Adipose tissue (tissue), 3 donors: Measurements from ENCODE around the gene GTPBP8. TPM values are rescaled to one million over a fixed set of nuclear protein-coding genes. Genes with fewer than 3 reads are reported as not detected.
A peak's percentile ranks its signal among the peaks of the same experiment; 100 is the strongest.

ENCODE experiments used
- H3K27ac ChIP-seq: one replicate; pipeline ENCODE4 v1.5.1; 2013; ENCODE audit warnings: low read depth, low read length
- WGBS, 3 donors: extraction: QIAGEN DNeasy Blood & Tissue Kit; methylation state at CpG; one replicate each; pipeline ENCODE4 v1.1.7; 2013; 5-methylcytosine and 5-hydroxymethylcytosine counted together
- polyA plus RNA-seq, 3 donors: library from polyadenylated mRNA; stranded (reverse); fragments of 200-250 nt; gene quantifications; one replicate each; pipeline ENCODE4 v1.2.3, GENCODE V29; 2013
- donor health status: healthy with polysubstance abuse.
- donor health status: Bipolar disorder and iron deficiency.
- donor health status: healthy.

GTPBP8 gene
- polyA plus RNA-seq, result 10 to 100 TPM in 2 of 3 donors, 1 to 10 TPM in 1; 8.9 to 13.1 (median 12.3) TPM

GRCh38 chr3:112990672-112991602, at the start of gene GTPBP8:
TSS of gene GTPBP8 (plus strand) at chr3:112990984. CDS start at chr3:112991000, 16 bp downstream.
- H3K27ac ChIP-seq, result peak within 1 kb of the TSS; percentile 71
- WGBS, 3 donors, result 1% methylated on average over 70 of the region's 70 CpGs

DNA sequence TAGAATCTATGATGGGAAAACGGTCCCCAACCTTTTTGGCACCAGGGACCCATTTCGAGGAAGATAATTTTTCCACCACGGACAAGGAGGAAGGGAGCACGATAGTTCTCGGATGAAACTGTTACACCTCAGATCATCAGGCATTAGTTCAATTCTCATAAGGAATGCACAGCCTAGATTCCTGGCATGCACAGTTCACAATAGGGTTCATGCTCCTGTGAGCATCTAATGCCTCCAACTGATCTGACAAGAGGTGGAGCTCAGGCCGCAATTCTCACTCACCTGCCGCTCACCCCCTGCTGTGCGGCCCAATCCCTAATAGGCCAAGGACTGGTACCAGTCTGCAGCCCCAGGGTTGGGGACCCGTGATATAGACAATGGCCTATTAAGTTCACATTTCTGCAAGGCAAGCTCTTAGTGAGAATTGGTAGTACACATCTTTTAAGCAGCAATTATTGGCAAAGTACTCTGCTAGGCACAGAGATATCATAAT, 42.4 kb upstream of the GTPBP8 start:
- WGBS, 3 donors, result 70 to 87% (median 84%) methylated on average over 9 of the region's 9 CpGs
- H3K27ac ChIP-seq, result no peak overlapping the region

DNA sequence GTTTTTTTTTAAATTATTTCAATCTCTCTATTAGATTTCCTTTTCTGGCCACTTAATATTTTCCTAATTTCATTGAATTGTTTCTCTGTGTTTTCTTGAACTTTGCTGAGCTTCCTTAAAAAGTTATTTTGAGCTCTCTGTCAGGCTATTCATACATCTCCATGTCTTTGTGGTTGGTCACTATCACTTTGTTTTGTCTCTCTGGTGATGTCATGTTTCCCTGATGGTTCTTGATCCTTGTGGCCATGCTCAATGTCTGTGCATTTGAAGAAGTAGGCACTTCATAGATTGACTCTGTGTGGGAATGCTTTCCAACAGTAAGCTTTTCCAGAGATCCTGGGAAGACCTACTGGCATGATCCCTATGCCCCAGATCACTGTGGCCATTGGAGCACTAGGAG, 34.4 kb upstream of the GTPBP8 start:
- no peak overlapping the region for H3K27ac ChIP-seq

GRCh38 chr3:112958811-112959560, 31.8 kb upstream of the GTPBP8 start:
- WGBS, 3 donors, result 36 to 52% (median 45%) methylated on average over 6 of the region's 6 CpGs
- H3K27ac ChIP-seq, result no peak overlapping the region

DNA sequence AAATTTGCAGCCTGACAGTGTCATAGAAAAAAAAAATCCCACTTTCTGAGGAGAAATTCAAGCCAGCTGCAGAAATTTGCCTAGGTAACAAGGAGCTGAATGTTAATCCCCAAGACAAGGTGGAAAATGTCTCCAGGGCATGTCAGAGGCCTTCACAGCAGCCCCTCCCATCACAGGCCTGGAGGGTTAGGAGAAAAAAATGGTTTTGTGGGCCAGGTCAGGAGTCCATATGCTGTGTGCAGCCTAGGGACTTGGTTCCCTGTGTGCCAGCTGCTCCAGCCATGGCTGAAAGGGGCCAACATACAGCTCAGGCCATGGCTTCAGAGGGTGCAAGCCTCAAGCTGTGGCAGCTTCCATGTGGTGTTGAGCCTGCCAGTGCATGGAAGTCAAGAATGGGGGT, 27.1 kb upstream of the GTPBP8 start:
- H3K27ac ChIP-seq, result no peak overlapping the region

DNA sequence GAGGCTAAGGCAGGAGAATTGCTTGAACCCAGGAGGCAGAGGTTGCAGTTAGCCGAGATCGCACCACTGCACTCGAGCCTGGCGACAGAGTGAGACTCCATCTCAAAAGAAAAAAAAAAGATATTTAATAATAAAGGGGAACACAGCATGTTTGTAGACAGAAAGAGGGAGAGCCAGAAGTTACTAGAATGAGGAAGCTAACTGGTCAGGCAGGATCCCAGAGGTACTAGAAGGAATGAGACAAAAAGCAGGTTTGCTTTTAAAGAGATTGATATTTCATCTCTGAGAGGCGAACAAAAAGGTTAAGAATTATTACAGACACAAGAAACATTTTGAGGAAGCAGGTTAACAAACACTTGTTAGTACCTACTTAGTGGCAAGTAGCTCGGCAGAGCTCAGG, 25.1 kb upstream of the GTPBP8 start:
- H3K27ac ChIP-seq, result no peak overlapping the region
- 80 to 91% (median 83%) methylated on average over 6 of the region's 6 CpGs for WGBS, 3 donors

DNA sequence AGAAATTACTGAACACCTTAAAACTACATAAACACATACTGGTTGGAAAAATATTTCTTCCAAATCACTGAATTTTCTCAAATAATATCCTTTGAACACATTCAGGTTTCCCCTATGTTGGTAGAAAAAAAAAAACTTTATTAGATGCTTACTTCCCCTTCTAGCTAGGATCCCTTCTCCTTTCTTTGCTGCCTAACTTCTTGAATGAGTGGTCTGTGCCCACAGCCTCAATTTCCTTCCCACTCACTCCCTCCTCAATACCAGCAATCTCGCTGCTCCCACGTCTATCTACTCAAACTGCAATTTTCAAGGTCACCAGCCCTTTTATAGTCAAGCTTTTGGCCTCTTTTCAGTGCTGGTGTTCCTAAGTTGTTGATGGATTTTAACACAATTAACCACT, 24.2 kb upstream of the GTPBP8 start:
- H3K27ac ChIP-seq, result no peak overlapping the region
- 12 to 41% (median 37%) methylated on average over 2 of the region's 2 CpGs for whole genome bisulfite sequencing, 3 donors

GRCh38 chr3:112967425-112967824, 23.4 kb upstream of the GTPBP8 start:
- 95 to 100% (median 98%) methylated on average over 1 of the region's 1 CpG for WGBS, 3 donors
- no peak overlapping the region for H3K27ac ChIP-seq

- no peak overlapping the region for H3K27ac ChIP-seq
- WGBS, 3 donors, result 46 to 61% (median 49%) methylated on average over 1 of the region's 1 CpG
Observed at GRCh38 chr3:112967828-112968227, 23.0 kb upstream of the GTPBP8 start.

GRCh38 chr3:112972158-112972557, 18.6 kb upstream of the GTPBP8 start:
- no peak overlapping the region for H3K27ac ChIP-seq

DNA sequence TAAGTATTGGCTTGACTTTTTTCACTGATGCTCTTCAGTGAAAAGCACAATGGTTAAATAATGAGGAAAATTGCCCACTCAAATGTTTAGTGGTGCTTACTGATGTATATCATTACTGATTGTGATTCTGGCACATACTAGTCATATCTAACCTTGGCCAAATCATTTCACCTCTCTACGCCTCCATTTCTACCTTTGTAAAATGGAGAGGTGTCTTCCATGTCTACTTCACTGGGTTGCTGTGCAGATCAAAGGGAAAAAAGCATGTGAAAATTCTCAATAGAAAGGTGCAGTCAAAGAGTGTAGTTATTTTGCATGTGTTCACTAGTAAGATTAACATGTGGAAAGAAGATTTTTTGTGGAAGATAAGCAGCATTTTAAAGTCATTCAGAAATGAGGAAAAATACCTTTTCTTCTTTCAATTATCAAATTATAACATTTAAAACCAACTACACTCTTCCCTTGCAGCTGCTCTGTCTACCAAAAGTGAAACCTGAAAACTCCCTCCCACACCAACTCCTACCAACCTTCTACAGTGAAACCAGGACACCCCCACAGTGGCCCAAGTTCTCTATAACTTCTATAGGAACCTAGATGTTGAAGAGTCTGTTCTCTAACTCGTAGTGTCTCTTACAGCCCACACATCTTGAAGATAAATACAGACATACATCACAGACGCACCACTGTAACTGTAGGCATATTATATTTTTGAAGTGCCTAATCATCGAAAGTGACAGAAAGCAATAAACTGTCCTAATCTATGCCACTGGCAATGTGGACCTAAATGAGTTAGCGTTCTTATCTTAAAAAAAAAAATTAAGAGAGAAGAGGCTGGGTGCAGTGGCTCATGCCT, 17.2 kb upstream of the GTPBP8 start:
- 71 to 79% (median 77%) methylated on average over 5 of the region's 5 CpGs for WGBS, 3 donors
- no peak overlapping the region for H3K27ac ChIP-seq

DNA sequence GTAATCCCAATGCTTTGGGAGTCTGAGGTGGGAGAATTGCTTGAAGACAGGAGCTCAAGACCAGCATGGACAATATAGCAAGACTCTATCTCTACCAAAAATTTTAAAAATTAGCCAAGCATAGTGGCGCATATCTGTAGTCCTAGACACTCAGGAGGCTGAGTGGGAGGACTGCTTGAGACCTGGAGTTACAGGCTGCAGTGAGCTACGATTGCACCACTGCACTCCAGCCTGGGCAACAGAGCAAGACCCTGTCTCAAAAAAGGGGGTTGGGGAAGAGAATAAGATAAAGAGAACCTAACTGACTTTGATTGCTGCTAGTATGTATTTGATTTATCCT, 16.6 kb upstream of the GTPBP8 start:
- 76 to 79% (median 77%) methylated on average over 2 of the region's 2 CpGs for WGBS, 3 donors
- H3K27ac ChIP-seq, result no peak overlapping the region

GRCh38 chr3:112974894-112975293, 15.9 kb upstream of the GTPBP8 start, which contains the start of gene CD200R1:
TSS of gene CD200R1 (minus strand) at chr3:112975103. CDS start at chr3:112974857, 246 bp downstream.
- WGBS, 3 donors, result 38 to 45% (median 40%) methylated on average over 5 of the region's 5 CpGs
- H3K27ac ChIP-seq, result no peak within 1 kb of the TSS

DNA sequence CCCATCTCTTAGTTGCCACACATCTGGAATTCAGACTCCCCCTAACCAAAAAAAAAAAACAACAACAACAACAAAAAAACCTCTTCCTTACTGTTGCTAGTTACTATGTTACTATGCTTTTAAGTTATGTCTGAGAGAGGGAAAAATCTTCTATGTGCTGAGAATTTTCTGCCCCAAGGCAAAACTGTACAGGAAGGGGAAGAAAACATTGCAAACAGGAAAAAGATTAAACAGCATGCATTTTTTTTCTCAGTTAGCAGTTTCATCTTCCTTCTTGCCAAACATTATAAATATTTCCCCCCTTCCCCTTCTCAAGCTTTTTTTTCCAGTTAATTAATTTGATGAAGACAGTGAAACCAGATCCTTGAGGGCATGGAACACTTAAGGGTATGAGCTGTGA, 14.8 kb upstream of the GTPBP8 start:
- no peak overlapping the region for H3K27ac ChIP-seq

- no peak overlapping the region for H3K27ac ChIP-seq
- WGBS, 3 donors, result 66 to 76% (median 69%) methylated on average over 2 of the region's 2 CpGs
Observed at GRCh38 chr3:112976953-112977352, 13.8 kb upstream of the GTPBP8 start.

- WGBS, 3 donors, result 76 to 82% (median 77%) methylated on average over 1 of the region's 1 CpG
- no peak overlapping the region for H3K27ac ChIP-seq
Observed at GRCh38 chr3:112979244-112979832, 11.4 kb upstream of the GTPBP8 start.

DNA sequence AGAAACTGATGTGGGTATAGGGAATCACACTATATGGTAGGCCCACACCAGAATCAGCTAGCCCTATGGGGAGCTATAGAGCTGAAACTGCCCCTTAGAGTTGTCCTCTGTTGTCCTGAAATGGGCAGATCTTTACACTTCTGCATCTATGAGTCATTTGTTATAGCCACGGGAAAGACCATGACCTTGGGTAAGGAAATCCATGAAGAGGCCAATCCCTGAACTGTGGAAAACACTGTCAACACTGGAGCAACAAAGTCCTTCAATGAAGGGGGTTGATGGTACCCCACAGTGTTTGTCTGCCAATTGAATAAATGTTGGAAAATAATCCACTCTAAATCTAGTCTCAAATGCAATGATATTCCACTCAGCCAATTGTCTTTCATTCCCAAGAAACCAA, 10.7 kb upstream of the GTPBP8 start:
- 13 to 39% (median 25%) methylated on average over 1 of the region's 1 CpG for WGBS, 3 donors

DNA sequence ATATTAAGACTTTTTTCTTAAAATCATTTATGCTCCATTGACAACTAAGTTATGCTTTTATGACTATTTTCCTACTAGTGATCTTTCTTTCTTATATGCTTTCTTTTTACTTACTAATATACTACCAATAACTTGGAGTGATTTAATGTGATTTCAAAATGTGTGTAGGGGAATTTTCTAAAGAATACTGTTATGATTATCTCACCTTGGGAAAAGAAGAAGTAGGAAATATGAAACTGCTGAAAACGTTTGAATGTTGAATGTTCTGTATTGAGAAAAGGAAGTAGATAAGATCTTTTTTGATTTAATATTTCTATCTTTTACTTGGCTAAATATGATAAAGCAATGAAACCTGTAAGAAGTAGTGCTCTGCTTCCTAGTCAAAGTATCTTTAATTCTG, 8.1 kb upstream of the GTPBP8 start:
- H3K27ac ChIP-seq, result no peak overlapping the region
- WGBS, 3 donors, result 13 to 33% (median 13%) methylated on average over 1 of the region's 1 CpG

More for the DNA sequence above, 10.7 kb upstream of the GTPBP8 start:
- H3K27ac ChIP-seq, result no peak overlapping the region
